ENCODE results near the gene LMBRD2.

DNA sequence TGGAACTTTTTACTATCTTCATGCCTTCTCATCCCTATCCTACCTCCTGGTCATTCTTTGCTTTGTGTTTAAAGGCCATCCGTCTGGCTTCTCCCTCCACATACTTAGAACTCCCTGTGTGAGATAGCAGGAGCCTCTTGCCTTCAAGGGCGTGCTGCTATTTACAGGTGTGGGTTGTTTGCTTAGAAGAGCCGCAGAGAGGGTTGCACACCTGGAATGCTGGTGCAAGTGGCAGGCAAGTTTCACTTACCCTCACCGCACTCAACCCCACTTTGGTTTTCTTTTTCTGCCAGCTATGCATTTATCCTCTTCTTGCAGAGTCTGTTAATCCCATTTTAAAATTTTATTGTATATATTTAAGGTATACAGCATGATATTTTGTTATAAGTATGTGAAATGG, 12.8 kb upstream of the LMBRD2 start:
- TF ChIP-seq ZBTB21 (CRISPR knock-in tag; IDR thresholded peaks at IDR 0.05; ENCODE audit: borderline replicate concordance): no peak
- no peak for TF ChIP-seq TEAD4 (CRISPR knock-in tag; IDR thresholded peaks at IDR 0.05)
- TF ChIP-seq, protein P1, sequence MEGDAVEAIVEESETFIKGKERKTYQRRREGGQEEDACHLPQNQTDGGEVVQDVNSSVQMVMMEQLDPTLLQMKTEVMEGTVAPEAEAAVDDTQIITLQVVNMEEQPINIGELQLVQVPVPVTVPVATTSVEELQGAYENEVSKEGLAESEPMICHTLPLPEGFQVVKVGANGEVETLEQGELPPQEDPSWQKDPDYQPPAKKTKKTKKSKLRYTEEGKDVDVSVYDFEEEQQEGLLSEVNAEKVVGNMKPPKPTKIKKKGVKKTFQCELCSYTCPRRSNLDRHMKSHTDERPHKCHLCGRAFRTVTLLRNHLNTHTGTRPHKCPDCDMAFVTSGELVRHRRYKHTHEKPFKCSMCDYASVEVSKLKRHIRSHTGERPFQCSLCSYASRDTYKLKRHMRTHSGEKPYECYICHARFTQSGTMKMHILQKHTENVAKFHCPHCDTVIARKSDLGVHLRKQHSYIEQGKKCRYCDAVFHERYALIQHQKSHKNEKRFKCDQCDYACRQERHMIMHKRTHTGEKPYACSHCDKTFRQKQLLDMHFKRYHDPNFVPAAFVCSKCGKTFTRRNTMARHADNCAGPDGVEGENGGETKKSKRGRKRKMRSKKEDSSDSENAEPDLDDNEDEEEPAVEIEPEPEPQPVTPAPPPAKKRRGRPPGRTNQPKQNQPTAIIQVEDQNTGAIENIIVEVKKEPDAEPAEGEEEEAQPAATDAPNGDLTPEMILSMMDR (IDR thresholded peaks at IDR 0.05): no peak
- no peak for TF ChIP-seq ZNF121 (CRISPR knock-in tag; IDR thresholded peaks at IDR 0.05)
- no peak for TF ChIP-seq SMAD4 (CRISPR knock-in tag; IDR thresholded peaks at IDR 0.05)
- TF ChIP-seq, protein P2, sequence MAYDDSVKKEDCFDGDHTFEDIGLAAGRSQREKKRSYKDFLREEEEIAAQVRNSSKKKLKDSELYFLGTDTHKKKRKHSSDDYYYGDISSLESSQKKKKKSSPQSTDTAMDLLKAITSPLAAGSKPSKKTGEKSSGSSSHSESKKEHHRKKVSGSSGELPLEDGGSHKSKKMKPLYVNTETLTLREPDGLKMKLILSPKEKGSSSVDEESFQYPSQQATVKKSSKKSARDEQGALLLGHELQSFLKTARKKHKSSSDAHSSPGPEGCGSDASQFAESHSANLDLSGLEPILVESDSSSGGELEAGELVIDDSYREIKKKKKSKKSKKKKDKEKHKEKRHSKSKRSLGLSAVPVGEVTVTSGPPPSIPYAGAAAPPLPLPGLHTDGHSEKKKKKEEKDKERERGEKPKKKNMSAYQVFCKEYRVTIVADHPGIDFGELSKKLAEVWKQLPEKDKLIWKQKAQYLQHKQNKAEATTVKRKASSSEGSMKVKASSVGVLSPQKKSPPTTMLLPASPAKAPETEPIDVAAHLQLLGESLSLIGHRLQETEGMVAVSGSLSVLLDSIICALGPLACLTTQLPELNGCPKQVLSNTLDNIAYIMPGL (CRISPR knock-in tag; IDR thresholded peaks at IDR 0.05): no peak

Measured in WTC11 (cell line).